ENCODE measurements around the gene FARS2.

The FARS2 gene

GRCh38 chr6:5439749-5440148 lies 178.4 kb downstream of the FARS2 start:
- no peak for DNase-seq

GRCh38 chr6:5442319-5442718 lies 181.0 kb downstream of the FARS2 start:
- no peak for DNase-seq

- no peak for DNase-seq
Observed at GRCh38 chr6:5442916-5443315, 181.6 kb downstream of the FARS2 start.

- no peak for DNase-seq
Observed at GRCh38 chr6:5443491-5443890, 182.2 kb downstream of the FARS2 start.

- DNase-seq, result no peak
Observed at GRCh38 chr6:5446362-5447075, 185.2 kb downstream of the FARS2 start.

- DNase-seq, result no peak
Observed at GRCh38 chr6:5447921-5448320, 186.6 kb downstream of the FARS2 start.

GRCh38 chr6:5450073-5450472 lies 188.8 kb downstream of the FARS2 start:
- DNase-seq, result no peak

- peak; percentile 55 for DNase-seq
Observed at GRCh38 chr6:5453546-5453945, 192.2 kb downstream of the FARS2 start.

GRCh38 chr6:5455142-5455541 lies 193.8 kb downstream of the FARS2 start:
- no peak for DNase-seq

- DNase-seq, result peak; percentile 65
Observed at GRCh38 chr6:5457041-5457440, 195.7 kb downstream of the FARS2 start.

GRCh38 chr6:5457983-5458683 lies 196.8 kb downstream of the FARS2 start:
- peak; percentile 90 for DNase-seq

- no peak for DNase-seq
Observed at GRCh38 chr6:5459346-5459745, 198.0 kb downstream of the FARS2 start.

GRCh38 chr6:5461365-5461764 lies 200.1 kb downstream of the FARS2 start:
- DNase-seq, result no peak

GRCh38 chr6:5462856-5463255 lies 201.5 kb downstream of the FARS2 start:
- no peak for DNase-seq

- DNase-seq, result no peak
Observed at GRCh38 chr6:5463690-5464089, 202.4 kb downstream of the FARS2 start.

GRCh38 chr6:5464099-5464885 lies 203.0 kb downstream of the FARS2 start:
- DNase-seq, result no peak

GRCh38 chr6:5466281-5467136 lies 205.2 kb downstream of the FARS2 start:
- no peak for DNase-seq

- no peak for DNase-seq
Observed at GRCh38 chr6:5468586-5468985, 207.3 kb downstream of the FARS2 start.

- no peak for DNase-seq
Observed at GRCh38 chr6:5469101-5469846, 208.0 kb downstream of the FARS2 start.

- DNase-seq, result peak; percentile 60
Observed at GRCh38 chr6:5471044-5471443, 209.7 kb downstream of the FARS2 start.

GRCh38 chr6:5471637-5472398 lies 210.5 kb downstream of the FARS2 start:
- peak; percentile 59 for DNase-seq
